GM12873 (cell line): ENCODE measurements around the gene RABEP1.

Experiments
- TF ChIP-seq, protein P1 (sequence below): IDR thresholded peaks from 2 replicates; pipeline ENCODE4 v1.5.1; 2012; ENCODE audit warnings: low read depth, mild to moderate bottlenecking, moderate library complexity, low read length, control low read depth; ENCODE audit not compliant: insufficient read depth; ENCODE audit errors: missing control alignments

RABEP1 gene

DNA sequence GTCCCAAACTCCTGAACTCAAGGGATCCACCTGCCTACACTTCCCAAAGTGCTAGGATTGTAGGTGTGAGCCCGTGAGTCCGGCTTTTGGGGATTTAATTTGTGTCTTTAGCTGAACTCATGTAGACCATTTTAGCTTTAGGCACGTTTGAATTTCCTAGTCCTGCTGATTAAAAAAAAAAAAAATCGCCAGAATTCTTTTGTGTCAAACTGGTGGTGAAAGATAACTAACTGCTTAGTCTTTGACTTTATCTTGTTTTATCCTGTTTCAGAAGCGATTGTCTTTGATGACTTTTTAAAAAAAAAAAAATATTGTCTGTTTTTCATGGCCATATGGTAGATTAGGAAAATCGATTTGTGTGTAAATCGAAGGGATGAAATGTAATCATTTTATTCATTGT is 2.6 kb downstream of the RABEP1 start:
- TF ChIP-seq, protein P1, sequence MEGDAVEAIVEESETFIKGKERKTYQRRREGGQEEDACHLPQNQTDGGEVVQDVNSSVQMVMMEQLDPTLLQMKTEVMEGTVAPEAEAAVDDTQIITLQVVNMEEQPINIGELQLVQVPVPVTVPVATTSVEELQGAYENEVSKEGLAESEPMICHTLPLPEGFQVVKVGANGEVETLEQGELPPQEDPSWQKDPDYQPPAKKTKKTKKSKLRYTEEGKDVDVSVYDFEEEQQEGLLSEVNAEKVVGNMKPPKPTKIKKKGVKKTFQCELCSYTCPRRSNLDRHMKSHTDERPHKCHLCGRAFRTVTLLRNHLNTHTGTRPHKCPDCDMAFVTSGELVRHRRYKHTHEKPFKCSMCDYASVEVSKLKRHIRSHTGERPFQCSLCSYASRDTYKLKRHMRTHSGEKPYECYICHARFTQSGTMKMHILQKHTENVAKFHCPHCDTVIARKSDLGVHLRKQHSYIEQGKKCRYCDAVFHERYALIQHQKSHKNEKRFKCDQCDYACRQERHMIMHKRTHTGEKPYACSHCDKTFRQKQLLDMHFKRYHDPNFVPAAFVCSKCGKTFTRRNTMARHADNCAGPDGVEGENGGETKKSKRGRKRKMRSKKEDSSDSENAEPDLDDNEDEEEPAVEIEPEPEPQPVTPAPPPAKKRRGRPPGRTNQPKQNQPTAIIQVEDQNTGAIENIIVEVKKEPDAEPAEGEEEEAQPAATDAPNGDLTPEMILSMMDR, result no peak

DNA sequence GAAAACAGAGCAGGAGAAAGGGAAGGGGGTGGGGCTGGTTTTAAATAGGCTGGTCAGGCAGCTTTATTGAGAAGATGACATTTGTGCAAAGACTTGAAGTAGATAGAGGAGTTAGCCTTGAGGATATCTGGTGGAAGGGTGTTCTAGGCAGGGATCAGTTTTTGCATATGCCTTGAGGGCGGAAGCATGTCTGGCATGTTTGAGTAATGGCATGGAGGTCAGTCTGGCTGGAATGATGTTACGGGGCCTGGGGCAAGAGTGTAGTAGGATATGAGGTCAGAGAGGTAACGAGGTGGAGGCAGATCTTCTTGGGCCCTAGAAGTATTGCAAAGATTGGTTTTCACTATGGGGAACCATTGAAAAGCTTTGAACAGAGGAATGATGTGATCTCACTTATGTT is 4.8 kb downstream of the RABEP1 start:
- TF ChIP-seq, protein P1, result no peak

DNA sequence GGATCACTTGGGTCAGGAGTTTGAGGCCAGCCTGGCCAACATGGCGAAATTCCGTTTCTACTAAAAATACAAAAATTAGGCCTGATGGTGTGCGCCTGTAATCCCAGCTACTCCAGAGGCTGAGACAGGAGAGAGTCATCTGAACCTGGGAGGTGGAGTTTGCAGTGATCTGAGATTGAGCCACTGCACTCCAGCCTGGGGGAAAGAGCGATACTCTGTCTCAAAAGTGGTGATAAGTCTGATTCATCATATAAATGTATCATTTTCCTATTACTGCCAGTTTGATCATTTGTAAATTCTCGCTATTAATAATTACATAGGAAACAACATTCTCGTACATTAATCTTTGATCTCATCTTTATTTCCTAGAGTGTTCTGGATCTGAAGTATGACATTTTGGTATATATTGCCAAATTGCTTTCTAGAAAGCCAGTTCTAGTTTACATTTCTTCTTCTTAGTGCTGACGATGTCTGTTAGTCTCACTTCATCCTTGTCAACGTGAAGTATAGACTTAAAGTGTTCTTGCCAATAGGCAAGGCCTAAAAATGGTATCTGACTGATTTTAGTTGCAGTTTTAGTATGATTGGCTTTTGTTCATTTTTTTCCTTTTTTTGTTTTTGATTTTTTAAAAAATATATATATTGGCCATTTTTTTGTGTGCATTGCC is 9.7 kb downstream of the RABEP1 start:
- TF ChIP-seq, protein P1, result no peak

DNA sequence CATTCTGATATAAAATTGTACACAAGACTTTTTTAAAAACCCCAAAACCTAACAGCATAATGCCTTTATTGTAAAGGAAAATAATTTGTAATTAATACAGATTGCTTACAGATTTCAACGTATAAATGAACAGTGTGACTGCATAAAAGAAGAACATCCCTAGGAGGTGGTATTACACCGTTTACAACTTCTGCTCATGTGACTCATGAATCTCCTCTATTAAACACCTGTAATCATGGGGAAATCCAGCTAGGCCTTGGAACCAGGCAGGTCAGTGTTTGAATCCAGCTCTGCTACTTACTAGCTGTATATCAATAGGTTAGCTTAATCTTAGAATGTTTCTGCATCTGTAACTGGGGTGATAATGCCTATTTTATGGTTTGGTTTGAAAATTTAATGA is 15.2 kb downstream of the RABEP1 start:
- TF ChIP-seq, protein P1, result peak; percentile 2

DNA sequence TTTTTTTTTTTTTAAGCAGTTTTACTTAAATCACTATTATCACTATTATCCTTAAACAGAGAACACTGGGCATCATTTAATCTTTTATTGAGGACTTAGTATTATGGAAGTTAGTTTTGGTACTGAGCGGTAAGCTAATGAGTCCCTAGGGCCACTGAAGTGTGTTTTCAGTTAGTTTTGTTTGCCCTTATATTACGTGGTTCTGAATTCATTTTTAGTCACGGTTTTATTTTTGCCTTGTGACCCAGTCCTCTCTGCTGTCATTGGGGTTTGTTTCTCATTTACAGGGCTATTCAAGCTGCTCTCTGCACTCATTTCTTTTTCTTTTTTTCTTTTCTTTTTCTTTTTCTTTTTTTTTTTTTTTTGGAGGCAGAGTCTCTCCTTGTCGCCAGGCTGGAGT is 17.3 kb downstream of the RABEP1 start:
- TF ChIP-seq, protein P1, result no peak

DNA sequence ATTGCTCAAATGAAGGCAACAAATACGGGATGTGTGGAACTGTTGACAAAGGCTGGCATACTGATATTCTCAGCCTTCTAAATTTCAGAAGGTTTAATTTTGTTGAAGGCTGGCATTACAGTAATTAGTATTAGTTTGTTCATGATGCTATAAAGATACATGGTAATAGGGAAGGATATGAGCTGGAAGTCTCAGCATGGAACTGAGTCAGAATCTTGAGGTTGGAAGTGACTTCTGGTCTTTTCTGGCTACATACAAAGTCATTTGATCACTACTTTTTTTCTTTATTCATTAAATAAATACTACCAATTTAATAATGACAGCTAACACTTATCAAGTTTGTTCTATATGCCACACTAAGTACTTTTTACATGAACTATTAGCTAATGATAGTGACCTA is 22.6 kb downstream of the RABEP1 start:
- TF ChIP-seq, protein P1, result no peak

DNA sequence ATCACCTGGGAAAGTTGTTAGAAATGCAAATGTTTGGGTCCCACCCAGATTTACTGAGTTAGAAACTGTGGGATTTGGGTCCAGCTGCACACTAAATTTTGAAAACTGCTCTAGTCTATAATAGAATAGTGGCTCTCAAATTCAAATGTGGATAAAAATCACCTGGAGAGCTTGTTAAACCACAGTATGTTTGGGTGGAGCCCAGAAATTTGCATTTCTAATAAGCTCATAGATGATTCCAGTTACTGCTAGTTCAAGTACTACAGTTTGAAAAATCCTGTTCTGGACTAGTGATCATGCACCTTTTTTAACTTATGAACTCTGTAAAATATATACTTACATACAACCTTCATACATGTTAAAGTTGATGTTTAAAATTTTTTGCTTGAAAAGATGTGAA is 27.8 kb downstream of the RABEP1 start:
- TF ChIP-seq, protein P1, result no peak

DNA sequence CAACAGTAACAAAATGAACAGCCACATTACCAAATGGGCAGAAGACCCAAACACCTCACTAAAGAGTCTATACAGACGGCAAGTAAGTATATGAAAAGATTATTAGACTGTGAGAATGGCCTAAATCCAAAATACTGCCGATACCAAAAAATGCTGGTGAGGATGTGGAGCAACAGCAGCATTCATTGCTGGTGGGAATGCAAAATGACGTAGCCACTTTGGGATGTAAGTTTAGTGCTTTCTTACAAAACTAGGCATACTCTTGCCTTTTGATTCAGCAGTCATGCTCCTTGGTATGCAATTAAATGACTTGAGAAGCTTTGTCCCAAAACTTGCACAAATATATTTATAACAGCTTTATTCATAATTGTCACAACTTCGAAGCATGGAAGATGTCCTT is 43.8 kb downstream of the RABEP1 start:
- TF ChIP-seq, protein P1, result no peak
